ENCODE data around the gene ACSF2.

DNA sequence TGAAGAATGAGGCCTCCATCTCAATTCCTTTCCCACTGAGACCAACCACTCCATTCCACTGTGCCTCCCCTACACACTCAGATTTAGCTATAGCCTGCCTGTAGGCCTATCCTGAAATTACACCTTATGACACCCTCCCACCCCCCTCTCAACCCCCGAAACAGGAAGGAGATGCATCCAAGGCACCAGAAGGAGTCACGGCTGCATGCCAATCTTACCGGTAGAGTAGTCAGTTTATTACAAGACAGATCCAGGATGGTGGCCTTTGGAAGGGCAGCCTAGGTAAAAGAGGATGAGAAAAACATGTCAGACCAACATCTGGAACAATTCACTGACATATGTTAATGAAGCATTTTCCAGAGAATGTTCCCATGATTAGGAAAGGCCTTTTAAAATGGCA is 31.3 kb upstream of the ACSF2 start:
- TF ChIP-seq, protein P1, sequence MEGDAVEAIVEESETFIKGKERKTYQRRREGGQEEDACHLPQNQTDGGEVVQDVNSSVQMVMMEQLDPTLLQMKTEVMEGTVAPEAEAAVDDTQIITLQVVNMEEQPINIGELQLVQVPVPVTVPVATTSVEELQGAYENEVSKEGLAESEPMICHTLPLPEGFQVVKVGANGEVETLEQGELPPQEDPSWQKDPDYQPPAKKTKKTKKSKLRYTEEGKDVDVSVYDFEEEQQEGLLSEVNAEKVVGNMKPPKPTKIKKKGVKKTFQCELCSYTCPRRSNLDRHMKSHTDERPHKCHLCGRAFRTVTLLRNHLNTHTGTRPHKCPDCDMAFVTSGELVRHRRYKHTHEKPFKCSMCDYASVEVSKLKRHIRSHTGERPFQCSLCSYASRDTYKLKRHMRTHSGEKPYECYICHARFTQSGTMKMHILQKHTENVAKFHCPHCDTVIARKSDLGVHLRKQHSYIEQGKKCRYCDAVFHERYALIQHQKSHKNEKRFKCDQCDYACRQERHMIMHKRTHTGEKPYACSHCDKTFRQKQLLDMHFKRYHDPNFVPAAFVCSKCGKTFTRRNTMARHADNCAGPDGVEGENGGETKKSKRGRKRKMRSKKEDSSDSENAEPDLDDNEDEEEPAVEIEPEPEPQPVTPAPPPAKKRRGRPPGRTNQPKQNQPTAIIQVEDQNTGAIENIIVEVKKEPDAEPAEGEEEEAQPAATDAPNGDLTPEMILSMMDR (IDR thresholded peaks at IDR 0.05) = no peak
- no peak for TF ChIP-seq POLR2A (IDR thresholded peaks at IDR 0.05)
